Measurements from ENCODE around the gene ZNF48. TPM values are rescaled to one million over a fixed set of nuclear protein-coding genes. Genes with fewer than 3 reads are reported as not detected.

Gene ZNF48
- total RNA-seq (2014; rRNA removed): 8.8 and 10.3 TPM in 2 replicates
- 5.5 TPM for polyA plus RNA-seq (2012)

DNA sequence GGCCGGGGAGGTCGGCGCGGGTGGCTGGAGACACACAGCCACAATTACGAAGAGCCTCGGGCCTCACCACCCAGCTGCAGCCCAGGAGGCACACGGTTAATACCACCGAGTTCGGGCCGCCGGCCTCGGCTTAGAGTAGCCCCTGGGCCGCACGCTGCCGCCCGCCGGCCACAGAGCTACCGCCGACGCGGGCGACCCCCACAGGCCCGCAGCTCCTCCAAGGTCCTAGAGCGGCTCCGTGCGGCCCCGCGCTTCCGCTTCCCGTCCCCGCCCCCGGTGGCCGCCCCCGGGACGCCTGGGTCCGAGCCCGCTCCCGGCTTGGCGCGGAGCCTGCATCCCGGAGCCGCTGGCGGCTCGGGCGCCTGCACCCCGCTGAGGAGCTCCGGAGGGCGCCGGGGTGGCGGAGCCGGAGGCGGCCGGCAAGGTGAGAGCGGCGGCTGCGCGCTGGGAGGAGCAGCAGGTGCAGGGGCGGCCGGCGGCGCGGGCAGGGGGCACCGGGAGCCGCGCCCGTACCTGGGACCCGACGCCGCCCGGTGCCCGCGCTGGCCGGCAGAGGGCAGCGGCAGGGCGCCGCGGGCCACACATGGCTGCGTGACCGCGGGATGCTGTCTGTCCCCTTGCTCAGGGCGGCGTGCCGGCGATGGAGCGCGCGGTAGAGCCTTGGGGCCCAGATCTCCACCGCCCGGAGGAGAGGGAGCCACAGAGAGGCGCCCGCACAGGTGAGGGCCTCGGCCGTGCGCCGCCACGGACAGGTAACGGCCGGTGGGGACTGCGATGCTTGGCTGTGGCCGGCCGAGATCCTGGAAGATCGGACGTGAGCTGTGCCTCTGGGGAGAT, at the start of gene ZNF48:
TSS of gene ZNF48 (plus strand) at position 266 of the 837 bp plus-strand sequence. CDS start at position 641, 375 bp downstream.
- peak; percentile 87 for DNase-seq (ENCODE audit: low read depth)

GRCh38 chr16:30346286-30346685, 48.9 kb upstream of the ZNF48 start:
- no peak for DNase-seq (ENCODE audit: low read depth)

DNA sequence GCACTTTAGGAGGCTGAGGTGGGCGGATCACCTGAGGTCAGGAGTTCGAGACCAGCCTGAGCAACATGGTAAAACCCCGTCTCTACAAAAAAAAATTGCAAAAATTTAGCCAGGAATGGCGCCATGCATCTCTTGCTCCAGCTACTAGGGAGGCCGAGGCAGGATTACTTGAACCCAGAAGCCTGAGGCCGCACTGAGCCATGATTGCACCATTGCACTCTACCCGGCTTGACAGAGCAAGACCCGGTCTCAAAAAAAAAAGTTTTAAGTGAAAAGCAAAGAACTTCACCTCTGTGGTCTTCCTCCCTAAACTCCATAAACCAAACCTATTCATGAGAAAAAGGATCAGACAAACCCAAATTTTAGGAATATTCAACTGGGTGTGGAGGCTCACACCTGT, 47.1 kb upstream of the ZNF48 start:
- DNase-seq (ENCODE audit: low read depth): no peak

DNA sequence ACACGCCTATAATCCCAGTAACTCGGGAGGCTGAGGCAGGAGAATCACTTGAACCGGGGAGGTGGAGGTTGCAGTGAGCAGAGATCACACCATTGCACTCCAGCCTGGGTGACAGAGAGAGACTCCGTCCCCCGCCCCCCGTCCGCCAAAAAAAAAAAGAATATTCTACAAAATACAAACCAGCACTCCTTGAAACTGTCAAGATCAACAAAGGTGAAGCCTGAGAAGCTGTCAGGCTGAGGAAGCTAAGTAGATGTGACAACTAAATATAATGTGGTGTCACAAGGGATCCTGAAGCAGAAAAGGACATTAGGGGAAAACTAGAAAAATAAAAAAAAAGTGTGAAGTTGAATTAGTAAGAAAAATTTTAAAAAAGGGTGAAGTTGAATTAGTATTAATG, 46.3 kb upstream of the ZNF48 start:
- no peak for DNase-seq (ENCODE audit: low read depth)

GRCh38 chr16:30349675-30350074, 45.5 kb upstream of the ZNF48 start:
- DNase-seq (ENCODE audit: low read depth): no peak

DNA sequence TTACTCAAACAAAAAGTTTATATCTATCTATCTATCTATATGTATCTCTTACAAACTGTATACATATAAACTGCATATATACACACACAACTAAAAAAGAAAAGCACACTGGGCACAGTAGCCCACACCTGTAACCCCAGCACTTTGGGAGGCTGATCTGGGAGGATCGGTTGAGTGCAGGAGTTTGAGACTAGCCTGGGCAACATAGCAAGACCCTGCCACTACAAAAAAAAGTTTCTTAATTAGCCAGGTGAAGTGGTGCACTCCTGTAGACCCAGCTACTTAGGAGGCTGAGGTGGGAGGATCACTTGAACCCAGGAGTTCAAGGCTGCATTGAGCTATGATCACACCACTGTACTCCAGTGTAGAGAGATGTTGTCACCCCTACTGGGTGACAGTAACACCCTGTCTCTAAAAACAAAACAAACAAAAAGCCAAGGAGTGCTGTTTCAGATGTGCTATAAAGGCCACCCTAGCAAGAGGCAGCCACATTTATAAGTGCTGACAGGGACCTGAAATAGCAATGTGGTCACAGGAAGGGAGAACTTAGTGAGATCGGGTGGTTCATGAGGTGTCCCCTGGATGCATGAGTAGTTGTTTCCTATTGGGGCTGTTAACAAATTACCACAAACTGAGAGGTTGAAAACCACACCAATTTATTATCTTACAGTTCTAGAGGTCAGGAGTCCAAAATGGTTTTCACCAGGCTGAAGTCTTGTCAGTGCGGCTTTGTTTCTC, 44.9 kb upstream of the ZNF48 start:
- no peak for DNase-seq (ENCODE audit: low read depth)

- DNase-seq (ENCODE audit: low read depth): no peak
Observed at GRCh38 chr16:30351001-30351441, 44.2 kb upstream of the ZNF48 start.

DNA sequence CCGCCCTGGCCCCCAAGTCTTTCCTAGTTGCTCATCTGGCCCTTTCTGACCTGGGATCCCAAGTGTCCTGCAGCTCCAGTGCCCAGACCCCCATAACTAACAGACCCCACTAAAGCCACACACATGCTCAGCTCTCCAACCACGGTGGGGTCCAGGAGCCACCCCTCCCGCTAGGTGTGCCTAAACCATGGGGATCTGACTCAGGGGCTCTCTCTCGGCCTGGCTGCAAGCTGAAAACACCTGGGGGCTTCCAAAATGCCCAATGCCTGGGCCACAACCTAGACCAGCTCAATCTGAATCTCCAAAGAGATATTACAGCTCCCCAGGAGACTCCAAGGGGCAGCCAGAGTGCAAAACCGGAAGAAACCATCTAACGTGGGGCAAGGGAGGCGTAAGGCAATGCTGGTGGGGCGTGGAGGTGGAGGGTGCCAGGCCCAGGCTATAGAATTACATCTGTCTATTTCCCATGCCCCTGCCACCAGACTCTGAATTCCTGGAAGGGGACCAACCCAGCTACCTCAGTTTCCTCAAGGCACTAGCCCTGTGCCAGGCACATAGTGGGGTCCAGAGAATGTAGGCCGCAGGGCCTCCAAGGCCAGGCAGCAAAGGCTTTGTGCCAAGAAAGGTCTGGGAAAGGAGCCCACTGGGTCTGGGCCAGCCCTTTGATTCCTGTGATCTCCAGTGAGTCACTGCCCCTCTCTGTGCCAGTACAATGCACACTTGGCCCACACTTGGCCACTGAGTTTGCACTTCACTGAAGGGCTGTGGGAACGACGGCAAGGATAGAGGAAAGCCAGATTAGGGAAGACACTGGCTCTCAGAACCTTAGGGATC, 43.4 kb upstream of the ZNF48 start:
- DNase-seq (ENCODE audit: low read depth): peak; percentile 78

- no peak for DNase-seq (ENCODE audit: low read depth)
Observed at GRCh38 chr16:30352488-30353401, 42.5 kb upstream of the ZNF48 start.

DNA sequence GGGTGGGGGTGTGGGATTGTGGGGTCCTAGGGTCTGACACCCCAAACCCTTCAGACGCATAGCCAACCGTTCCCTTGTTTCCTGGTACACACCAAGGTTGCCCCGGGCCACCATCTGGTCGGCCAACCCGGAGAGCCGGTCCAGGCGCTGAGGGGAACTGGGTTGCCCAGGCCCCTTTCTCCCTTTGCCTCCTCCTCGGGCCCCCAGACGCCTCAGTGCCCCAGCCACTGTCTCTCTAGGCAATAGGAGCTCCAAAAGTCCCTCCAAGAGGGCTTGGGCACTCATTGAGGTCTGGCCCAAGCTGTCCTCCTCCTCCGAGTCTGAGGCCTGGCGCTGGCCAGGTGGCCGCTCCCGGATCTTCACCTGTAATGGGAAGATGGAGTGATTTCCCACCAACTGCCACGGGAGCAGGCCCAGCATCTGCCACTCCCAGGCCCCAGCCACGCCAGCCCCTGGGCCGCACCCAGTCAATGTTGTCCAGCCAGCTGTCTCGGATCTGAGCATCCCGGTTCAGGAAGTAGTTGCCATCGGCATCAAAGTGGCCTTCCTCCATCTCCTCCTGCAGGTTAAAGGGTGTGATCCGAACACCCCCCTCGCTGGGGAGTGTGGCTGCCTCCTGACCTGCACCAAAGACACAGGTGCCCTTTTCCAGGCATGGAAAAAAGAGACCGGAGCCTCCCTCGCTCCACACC, 41.6 kb upstream of the ZNF48 start:
- DNase-seq (ENCODE audit: low read depth): no peak

DNA sequence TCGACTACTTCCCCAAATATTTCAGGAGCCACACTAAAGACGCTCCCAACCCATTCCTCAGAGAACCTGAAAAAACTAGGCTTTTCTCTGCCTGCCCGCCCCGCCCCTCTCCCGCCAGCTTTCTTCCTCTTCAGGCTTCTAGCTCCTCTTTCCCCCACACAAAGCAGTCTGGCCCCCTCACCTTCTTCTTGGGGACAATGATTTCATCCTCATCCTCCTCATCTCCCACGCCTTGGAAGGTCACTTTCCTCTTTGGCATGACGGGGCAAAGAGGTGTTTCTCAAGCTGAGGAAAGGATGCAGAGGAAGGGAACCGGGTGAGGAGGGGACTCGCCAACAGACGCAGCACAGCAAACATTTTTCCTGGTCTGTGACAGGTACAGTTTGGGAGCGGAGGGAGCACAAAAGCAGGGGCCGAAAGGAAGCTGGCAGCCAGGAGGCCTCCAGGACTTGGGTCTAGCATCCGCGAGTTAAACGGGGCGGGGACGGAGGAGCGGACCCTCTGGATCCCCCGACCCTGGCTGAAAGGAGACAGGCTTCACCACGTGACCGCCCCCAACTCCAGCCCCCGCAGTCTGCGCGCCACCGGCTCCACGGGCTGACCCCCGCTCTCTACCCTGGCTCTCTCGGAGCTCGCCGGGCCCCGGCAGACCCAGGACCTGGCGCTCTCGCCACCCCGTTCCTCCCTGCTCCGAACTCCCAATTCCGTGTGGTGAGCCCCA, 40.6 kb upstream of the ZNF48 start:
- DNase-seq (ENCODE audit: low read depth): no peak

- peak; percentile 100 for DNase-seq (ENCODE audit: low read depth)
Observed at GRCh38 chr16:30355144-30355953, 39.9 kb upstream of the ZNF48 start, which contains the start of gene CD2BP2. Gene CD2BP2 (minus strand): TSS chr16:30355308. CDS start chr16:30354681, 627 bp downstream.

GRCh38 chr16:30355954-30356308, 39.3 kb upstream of the ZNF48 start:
- DNase-seq (ENCODE audit: low read depth): no peak

GRCh38 chr16:30356401-30357084, 38.7 kb upstream of the ZNF48 start:
- DNase-seq (ENCODE audit: low read depth): peak; percentile 46

DNA sequence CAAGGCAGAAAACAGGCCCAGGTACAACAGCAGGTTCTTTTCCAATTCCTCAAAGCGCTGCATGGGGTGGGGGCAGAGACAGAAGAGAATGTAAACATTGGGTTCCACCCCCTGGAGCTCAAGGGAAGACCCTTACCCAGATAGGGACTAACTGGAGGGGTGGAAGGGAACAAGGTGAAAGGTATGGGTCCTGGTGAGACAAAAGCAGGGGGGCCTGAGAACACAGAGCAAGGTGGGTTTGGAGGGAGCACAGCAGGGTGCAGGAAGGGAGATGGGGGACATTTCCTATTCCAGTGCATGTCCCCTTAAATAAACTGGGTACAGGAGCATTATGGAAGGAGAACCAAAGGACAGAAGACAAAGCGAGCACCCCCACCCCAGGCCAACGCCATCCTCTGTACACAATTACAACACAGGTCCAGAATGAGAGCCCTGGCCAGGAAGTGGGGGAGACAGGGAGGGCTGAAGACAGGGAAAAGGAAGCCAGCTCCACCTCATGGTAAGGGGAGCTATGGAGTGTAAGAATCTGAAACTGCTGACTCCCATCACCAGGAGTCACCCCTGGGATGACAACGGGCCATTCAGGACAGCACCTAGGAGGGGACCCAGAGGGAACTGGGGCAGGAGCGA, 38.0 kb upstream of the ZNF48 start:
- DNase-seq (ENCODE audit: low read depth): no peak

GRCh38 chr16:30357715-30358576, 37.3 kb upstream of the ZNF48 start:
- DNase-seq (ENCODE audit: low read depth): no peak

GRCh38 chr16:30358577-30358936, 36.7 kb upstream of the ZNF48 start:
- DNase-seq (ENCODE audit: low read depth): no peak

Measured in LHCN-M2 (cell line).